A549 (cell line): ENCODE results near the gene HOXA5. TPM values are rescaled to one million over a fixed set of nuclear protein-coding genes. Genes with fewer than 3 reads are reported as not detected.

Experiments
- ATAC-seq, 2 experiments: fragments of 200-7000 bp in 1 of 2; fragments of >200 bp in 1 of 2; cut with Nextera tagmentation in 1 of 2; cut with Tn5 transposase in 1 of 2; 3 replicates each; pipeline versions ENCODE4 v1.8.0 to v1.9.1; 2018 to 2020; ENCODE audit warnings: mild to moderate bottlenecking in 1 of 2, moderate library complexity in 1 of 2
- CTCF ChIA-PET: fragments of 300-600 bp; sonication (Branson Sonifier 250); formaldehyde crosslinking; extraction: SDS; loops from one replicate; lab custom pipeline; 2021; ENCODE audit warnings: antibody characterized with exemption, inconsistent platforms; lab: Yijun Ruan, JAX
- POLR2A ChIA-PET: fragments of 350-600 bp; formaldehyde crosslinking; extraction: SDS; loops from one replicate; lab custom pipeline; 2021; ENCODE audit warnings: antibody characterized with exemption, inconsistent platforms; lab: Yijun Ruan, JAX
- DNase-seq, 2 experiments: peaks; one replicate each; pipeline versions ENCODE4 v3.0.0 to v3.0.0-alpha.2; 2011 to 2016; ENCODE audit warnings: low read depth in 1 of 2, low spot score in 1 of 2
- FAIRE-seq: peaks from 2 replicates; lab custom pipeline; 2011; peaks lifted over from hg19 to GRCh38; lab: Jason Lieb, UNC
- H3K27ac ChIP-seq, 2 experiments: fragments of >200 bp; sonication (Bioruptor Twin); formaldehyde crosslinking; 3 replicates each; pipeline ENCODE4 v1.5.1; 2016 to 2017
- H3K4me1 ChIP-seq: fragments of >200 bp; sonication (Bioruptor Twin); formaldehyde crosslinking; 3 replicates; pipeline ENCODE4 v1.6.1; 2016
- H3K4me2 ChIP-seq: fragments of >200 bp; sonication (Bioruptor Twin); formaldehyde crosslinking; 3 replicates; pipeline ENCODE4 v1.6.1; 2016
- H3K4me3 ChIP-seq: fragments of >200 bp; sonication (Bioruptor Twin); formaldehyde crosslinking; 3 replicates; pipeline ENCODE4 v1.5.1; 2016
- H3K9me3 ChIP-seq: fragments of >200 bp; sonication (Bioruptor Twin); formaldehyde crosslinking; 3 replicates; pipeline ENCODE4 v1.6.1; 2016
- CBX2 ChIP-seq: fragments of 200-600 bp; sonication (generic); IDR thresholded peaks from 2 replicates; pipeline ENCODE4 v1.6.1; 2016; ENCODE audit warnings: low read depth, mild to moderate bottlenecking, borderline replicate concordance
- CHD2 ChIP-seq: fragments of 150-350 bp; IDR thresholded peaks from 2 replicates; pipeline ENCODE4 v1.6.1; 2014; ENCODE audit warnings: low read length; ENCODE audit not compliant: partially characterized antibody
- CHD4 ChIP-seq: fragments of 200-600 bp; sonication (generic); IDR thresholded peaks from 2 replicates; pipeline ENCODE4 v1.6.1; 2016; ENCODE audit warnings: antibody characterized with exemption, mild to moderate bottlenecking, borderline replicate concordance
- E2F6 ChIP-seq: IDR thresholded peaks from 2 replicates; pipeline ENCODE4 v1.6.1; 2012; ENCODE audit warnings: low read depth, borderline replicate concordance
- EP300 ChIP-seq, 2 experiments: fragments of >200 bp; sonication (Bioruptor Twin); formaldehyde crosslinking; IDR thresholded peaks; 2 replicates in 1 of 2; 3 replicates in 1 of 2; pipeline ENCODE4 v1.6.1; 2016 to 2017
- FOSB ChIP-seq: fragments of 250-450 bp; sonication (Bioruptor Pico); IDR thresholded peaks from 2 replicates; pipeline ENCODE4 v1.5.0; 2020; ENCODE audit warnings: mild to moderate bottlenecking, moderate library complexity
- FOSL2 ChIP-seq, 2 experiments: fragments of 450-650 bp in 1 of 2; fragments of >200 bp in 1 of 2; sonication (Bioruptor Twin) in 1 of 2; formaldehyde crosslinking; IDR thresholded peaks; 2 replicates each; pipeline versions ENCODE4 v1.5.0 to v1.6.1; 2016 to 2020; ENCODE audit warnings: mild to moderate bottlenecking in 1 of 2, moderate library complexity in 1 of 2
- HOXA7 ChIP-seq: fragments of 250-450 bp; sonication (Bioruptor Pico); IDR thresholded peaks from 2 replicates; pipeline ENCODE4 v1.5.0; 2020; ENCODE audit warnings: mild to moderate bottlenecking, moderate library complexity
- HOXB13 ChIP-seq: fragments of 250-450 bp; sonication (Bioruptor Pico); IDR thresholded peaks from 2 replicates; pipeline ENCODE4 v1.5.0; 2020; ENCODE audit warnings: low read depth, mild to moderate bottlenecking, moderate library complexity
- MAFK ChIP-seq: fragments of 450-650 bp; IDR thresholded peaks from 2 replicates; pipeline ENCODE4 v1.6.1; 2014; ENCODE audit not compliant: partially characterized antibody
- POLR2A ChIP-seq: IDR thresholded peaks from 2 replicates; pipeline ENCODE4 v1.6.1; 2012; ENCODE audit warnings: mild to moderate bottlenecking, low read length
- POLR2AphosphoS2 ChIP-seq: conservative IDR thresholded peaks from 2 replicates; pipeline ENCODE4 v1.6.1; 2012; ENCODE audit warnings: low read length, improper control_type of control experiment, inconsistent platforms
- RFX5 ChIP-seq: fragments of 450-650 bp; IDR thresholded peaks from 2 replicates; pipeline ENCODE4 v1.7.1; 2014; ENCODE audit warnings: antibody characterized with exemption, mild to moderate bottlenecking, moderate library complexity
- RNF2 ChIP-seq: fragments of 200-600 bp; sonication (generic); IDR thresholded peaks from 2 replicates; pipeline ENCODE4 v1.6.1; 2016; ENCODE audit warnings: low read depth, mild to moderate bottlenecking, antibody characterized with exemption, moderate library complexity, borderline replicate concordance
- ZFP36 ChIP-seq: fragments of 450-650 bp; IDR thresholded peaks from 2 replicates; pipeline ENCODE4 v1.6.1; 2014; ENCODE audit warnings: borderline replicate concordance; ENCODE audit not compliant: partially characterized antibody
- WGBS: methylation state at CpG from one replicate; pipeline ENCODE4 v1.1.6; 2017; ENCODE audit errors: missing lambda C conversion rate; 5-methylcytosine and 5-hydroxymethylcytosine counted together
- polyA plus RNA-seq, 4 experiments: library from polyadenylated mRNA; depleted of rRNA in 3 of 4; stranded (reverse); fragments of >200 nt; fragmentation: RNase III in 1 of 4; extraction: RNeasy Plus Mini Kit Qiagen cat#74134 plus additional on column Dnase treatment in 1 of 4; gene quantifications; 2 replicates in 3 of 4; 3 replicates in 1 of 4; pipeline ENCODE4 v1.2.3, GENCODE V29; 2011 to 2017
- TF ChIP-seq, protein P1 (sequence below): fragments of 250-450 bp; sonication (Bioruptor Pico); IDR thresholded peaks from 2 replicates; pipeline ENCODE4 v1.5.0; 2021; ENCODE audit warnings: mild to moderate bottlenecking, moderate library complexity, borderline replicate concordance
- TF ChIP-seq, protein P2 (sequence below): fragments of 200-600 bp; sonication (generic); IDR thresholded peaks from 2 replicates; pipeline ENCODE4 v1.6.1; 2016; ENCODE audit warnings: antibody characterized with exemption, mild to moderate bottlenecking, moderate library complexity
- TF ChIP-seq, protein P3 (sequence below): fragments of 450-650 bp; IDR thresholded peaks from 2 replicates; pipeline ENCODE4 v1.6.1; 2014; ENCODE audit warnings: antibody characterized with exemption

Gene HOXA5
- polyA plus RNA-seq, 2 of the 4 experiments (the other 2 are of a cell fraction), result 4.0 to 6.5 TPM

GRCh38 chr7:27100694-27101170 lies 42.7 kb downstream of the HOXA5 start:
- Histone ChIP-seq H3K4me2 (no peak overlapping the region), H3K9me3 (no peaks in the 10 kb centered on the region), H3K27ac (no peak overlapping the region), H3K4me1 (peaks cover 12% of the 10 kb centered on the region), H3K4me3 (no peak overlapping the region)
- DNase-seq, result no peak
- TF ChIP-seq POLR2AphosphoS2 (no peak), HOXA7 (no peak), ZFP36 (no peak)
- TF ChIP-seq, all 56 proteins: peak for 0
- FAIRE-seq (no peak), ATAC-seq (no peak)
- POLR2A ChIA-PET, result no interaction called here
- CTCF ChIA-PET, result interaction anchor here (0.9 to 3.8 kb wide), 2 partner anchors 9 to 15 kb away, joined by 3 to 17 read pairs; no protein-coding TSS in a partner anchor
- 88% methylated on average over 8 of the region's 8 CpGs for WGBS

- TF ChIP-seq CBX2, result no peak
- TF ChIP-seq HOXA7, result no peak
- TF ChIP-seq, protein P1, sequence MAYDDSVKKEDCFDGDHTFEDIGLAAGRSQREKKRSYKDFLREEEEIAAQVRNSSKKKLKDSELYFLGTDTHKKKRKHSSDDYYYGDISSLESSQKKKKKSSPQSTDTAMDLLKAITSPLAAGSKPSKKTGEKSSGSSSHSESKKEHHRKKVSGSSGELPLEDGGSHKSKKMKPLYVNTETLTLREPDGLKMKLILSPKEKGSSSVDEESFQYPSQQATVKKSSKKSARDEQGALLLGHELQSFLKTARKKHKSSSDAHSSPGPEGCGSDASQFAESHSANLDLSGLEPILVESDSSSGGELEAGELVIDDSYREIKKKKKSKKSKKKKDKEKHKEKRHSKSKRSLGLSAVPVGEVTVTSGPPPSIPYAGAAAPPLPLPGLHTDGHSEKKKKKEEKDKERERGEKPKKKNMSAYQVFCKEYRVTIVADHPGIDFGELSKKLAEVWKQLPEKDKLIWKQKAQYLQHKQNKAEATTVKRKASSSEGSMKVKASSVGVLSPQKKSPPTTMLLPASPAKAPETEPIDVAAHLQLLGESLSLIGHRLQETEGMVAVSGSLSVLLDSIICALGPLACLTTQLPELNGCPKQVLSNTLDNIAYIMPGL, result no peak
- TF ChIP-seq, protein P2, sequence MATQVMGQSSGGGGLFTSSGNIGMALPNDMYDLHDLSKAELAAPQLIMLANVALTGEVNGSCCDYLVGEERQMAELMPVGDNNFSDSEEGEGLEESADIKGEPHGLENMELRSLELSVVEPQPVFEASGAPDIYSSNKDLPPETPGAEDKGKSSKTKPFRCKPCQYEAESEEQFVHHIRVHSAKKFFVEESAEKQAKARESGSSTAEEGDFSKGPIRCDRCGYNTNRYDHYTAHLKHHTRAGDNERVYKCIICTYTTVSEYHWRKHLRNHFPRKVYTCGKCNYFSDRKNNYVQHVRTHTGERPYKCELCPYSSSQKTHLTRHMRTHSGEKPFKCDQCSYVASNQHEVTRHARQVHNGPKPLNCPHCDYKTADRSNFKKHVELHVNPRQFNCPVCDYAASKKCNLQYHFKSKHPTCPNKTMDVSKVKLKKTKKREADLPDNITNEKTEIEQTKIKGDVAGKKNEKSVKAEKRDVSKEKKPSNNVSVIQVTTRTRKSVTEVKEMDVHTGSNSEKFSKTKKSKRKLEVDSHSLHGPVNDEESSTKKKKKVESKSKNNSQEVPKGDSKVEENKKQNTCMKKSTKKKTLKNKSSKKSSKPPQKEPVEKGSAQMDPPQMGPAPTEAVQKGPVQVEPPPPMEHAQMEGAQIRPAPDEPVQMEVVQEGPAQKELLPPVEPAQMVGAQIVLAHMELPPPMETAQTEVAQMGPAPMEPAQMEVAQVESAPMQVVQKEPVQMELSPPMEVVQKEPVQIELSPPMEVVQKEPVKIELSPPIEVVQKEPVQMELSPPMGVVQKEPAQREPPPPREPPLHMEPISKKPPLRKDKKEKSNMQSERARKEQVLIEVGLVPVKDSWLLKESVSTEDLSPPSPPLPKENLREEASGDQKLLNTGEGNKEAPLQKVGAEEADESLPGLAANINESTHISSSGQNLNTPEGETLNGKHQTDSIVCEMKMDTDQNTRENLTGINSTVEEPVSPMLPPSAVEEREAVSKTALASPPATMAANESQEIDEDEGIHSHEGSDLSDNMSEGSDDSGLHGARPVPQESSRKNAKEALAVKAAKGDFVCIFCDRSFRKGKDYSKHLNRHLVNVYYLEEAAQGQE, result 0 out of 2 replicates have a peak, but pooled peaks have one; percentile 14
- no peak for TF ChIP-seq RFX5
- no peak for TF ChIP-seq FOSL2 (IDR thresholded peaks at IDR 0.05)
- no peak for TF ChIP-seq FOSL2 (CRISPR knock-in tag; IDR thresholded peaks at IDR 0.05)
- TF ChIP-seq RNF2, result no peak
- FAIRE-seq (no peak), ATAC-seq (no peak), DNase-seq (no peak)
- WGBS, result 85% methylated on average over 8 of the region's 8 CpGs
- H3K27ac ChIP-seq, result no peak overlapping the region
- no peak overlapping the region for H3K4me3 ChIP-seq
- peaks cover 18% of the 10 kb centered on the region for H3K4me1 ChIP-seq
- H3K9me3 ChIP-seq, result no peaks in the 10 kb centered on the region
- H3K4me2 ChIP-seq, result no peak overlapping the region
- ChIA-PET CTCF (interaction anchor here (0.8 to 3.8 kb wide), 5 partner anchors 9 to 239 kb away, joined by 3 to 17 read pairs (median 4); no protein-coding TSS in a partner anchor), POLR2A (interaction anchor here (1.2 kb wide), 1 partner anchor 36 kb away, joined by 5 read pairs; no protein-coding TSS in a partner anchor)
Measured at GRCh38 chr7:27099453-27100370, 43.8 kb downstream of the HOXA5 start.

DNA sequence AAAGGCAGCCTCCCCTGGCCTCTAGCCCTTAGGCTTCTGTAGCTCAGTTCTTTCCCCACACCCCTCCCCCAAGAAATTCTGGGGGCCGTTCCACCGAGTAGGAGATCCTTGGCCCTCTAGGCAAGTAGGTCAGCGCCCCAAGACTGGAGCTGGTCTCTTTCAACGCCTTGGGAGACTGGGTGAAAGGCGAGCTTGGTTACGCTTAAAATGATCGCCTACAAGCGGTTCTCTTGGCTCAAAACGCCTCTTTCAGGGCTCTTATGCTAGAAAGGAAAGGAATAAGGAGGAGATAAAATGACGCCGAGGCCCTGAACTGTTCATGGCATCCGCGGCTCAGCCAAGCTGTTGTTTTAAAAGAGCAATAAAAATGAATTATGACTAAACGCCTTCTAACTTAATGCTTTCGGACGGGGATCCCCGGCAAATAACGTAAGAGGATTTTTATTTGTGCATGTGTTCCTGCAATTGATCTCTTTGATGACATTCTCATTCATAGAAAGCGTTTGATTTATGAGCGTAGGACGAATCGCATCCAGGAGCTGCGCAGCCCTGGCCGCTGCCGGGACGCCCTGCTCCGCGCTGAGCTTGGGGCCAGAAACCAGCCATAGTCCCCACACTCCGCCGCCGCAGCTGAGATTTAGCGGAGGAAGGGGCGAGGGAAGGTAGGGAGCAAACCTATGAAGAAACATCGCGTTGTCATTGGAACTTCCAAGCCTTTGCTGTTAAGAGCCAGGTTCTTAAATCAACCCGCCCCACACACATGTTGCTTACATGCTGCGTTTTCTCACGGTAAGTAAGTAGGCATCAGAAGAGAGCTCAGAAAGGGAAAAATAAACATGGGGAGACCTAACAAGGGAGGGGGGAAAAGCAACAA lies 44.7 kb downstream of the HOXA5 start:
- Histone ChIP-seq H3K27ac (no peak overlapping the region), H3K4me2 (no peak overlapping the region), H3K9me3 (no peaks in the 10 kb centered on the region), H3K4me3 (no peak overlapping the region), H3K4me1 (peaks cover 18% of the 10 kb centered on the region)
- FAIRE-seq (no peak), DNase-seq (no peak), ATAC-seq (no peak)
- ChIA-PET POLR2A (interaction anchor here (0.5 to 3.4 kb wide), 4 partner anchors 10 to 235 kb away, joined by 3 to 20 read pairs (median 4); no protein-coding TSS in a partner anchor), CTCF (interaction anchor here (0.9 to 3.8 kb wide), 9 partner anchors 7 to 245 kb away, joined by 3 to 20 read pairs (median 4); no protein-coding TSS in a partner anchor)
- 93% methylated on average over 38 of the region's 38 CpGs for WGBS
- TF ChIP-seq HOXB13 (CRISPR knock-in tag) (no peak), POLR2A (no peak), CHD4 (no peak), FOSB (CRISPR knock-in tag) (no peak), EP300 (IDR thresholded peaks at IDR 0.05) (no peak), CBX2 (no peak), CHD2 (no peak), MAFK (no peak), E2F6 (no peak)
- TF ChIP-seq, protein P3, sequence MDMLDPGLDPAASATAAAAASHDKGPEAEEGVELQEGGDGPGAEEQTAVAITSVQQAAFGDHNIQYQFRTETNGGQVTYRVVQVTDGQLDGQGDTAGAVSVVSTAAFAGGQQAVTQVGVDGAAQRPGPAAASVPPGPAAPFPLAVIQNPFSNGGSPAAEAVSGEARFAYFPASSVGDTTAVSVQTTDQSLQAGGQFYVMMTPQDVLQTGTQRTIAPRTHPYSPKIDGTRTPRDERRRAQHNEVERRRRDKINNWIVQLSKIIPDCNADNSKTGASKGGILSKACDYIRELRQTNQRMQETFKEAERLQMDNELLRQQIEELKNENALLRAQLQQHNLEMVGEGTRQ, result no peak
- TF ChIP-seq, protein P1, result no peak
